ENCODE measurements around the gene CRAT. TPM values are rescaled to one million over a fixed set of nuclear protein-coding genes. Genes with fewer than 3 reads are reported as not detected.

The CRAT gene
- total RNA-seq, 2 experiments from 2014 or later, result 1.8 to 6.5 TPM

DNA sequence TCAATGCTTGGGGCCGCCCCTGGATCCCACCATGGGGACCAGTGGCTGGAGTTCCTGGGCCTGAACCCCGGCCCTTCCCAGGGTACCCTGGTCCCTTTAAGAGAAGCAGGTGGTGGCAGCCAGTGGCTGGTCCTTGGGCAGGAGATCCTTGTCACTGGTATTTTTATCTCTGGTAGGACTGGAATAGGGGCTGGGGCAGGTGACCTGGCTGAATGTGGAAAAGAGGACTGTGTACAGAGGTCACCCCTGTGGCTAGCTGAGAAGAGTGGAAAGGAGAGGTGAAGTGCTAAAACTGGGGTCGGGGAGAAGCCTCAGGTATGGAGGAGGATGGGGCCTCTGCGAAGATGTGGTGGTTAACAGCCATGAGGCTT lies 7.0 kb downstream of the CRAT start:
- no peaks in the 10 kb centered on the region for H3K4me1 ChIP-seq (ENCODE audit: insufficient read depth, low read length, poor library complexity, severe bottlenecking)
- H3K36me3 ChIP-seq (ENCODE audit: insufficient read depth, low read length), result no peaks in the 10 kb centered on the region
- ChIA-PET CTCF (ENCODE audit: unreplicated experiment) (interaction anchor here (0.6 kb wide), 1 partner anchor 445 kb away, joined by 5 read pairs; no protein-coding TSS in a partner anchor), POLR2A (interaction anchor here (0.6 kb wide), 1 partner anchor 53 kb away, joined by 7 read pairs; no protein-coding TSS in a partner anchor)
- DNase-seq (ENCODE audit: low spot score), result no peak
- TF ChIP-seq EZH2phosphoT487 (IDR thresholded peaks at IDR 0.05; ENCODE audit: borderline replicate concordance, low read depth, low read length), result no peak
- TF ChIP-seq, protein P1, sequence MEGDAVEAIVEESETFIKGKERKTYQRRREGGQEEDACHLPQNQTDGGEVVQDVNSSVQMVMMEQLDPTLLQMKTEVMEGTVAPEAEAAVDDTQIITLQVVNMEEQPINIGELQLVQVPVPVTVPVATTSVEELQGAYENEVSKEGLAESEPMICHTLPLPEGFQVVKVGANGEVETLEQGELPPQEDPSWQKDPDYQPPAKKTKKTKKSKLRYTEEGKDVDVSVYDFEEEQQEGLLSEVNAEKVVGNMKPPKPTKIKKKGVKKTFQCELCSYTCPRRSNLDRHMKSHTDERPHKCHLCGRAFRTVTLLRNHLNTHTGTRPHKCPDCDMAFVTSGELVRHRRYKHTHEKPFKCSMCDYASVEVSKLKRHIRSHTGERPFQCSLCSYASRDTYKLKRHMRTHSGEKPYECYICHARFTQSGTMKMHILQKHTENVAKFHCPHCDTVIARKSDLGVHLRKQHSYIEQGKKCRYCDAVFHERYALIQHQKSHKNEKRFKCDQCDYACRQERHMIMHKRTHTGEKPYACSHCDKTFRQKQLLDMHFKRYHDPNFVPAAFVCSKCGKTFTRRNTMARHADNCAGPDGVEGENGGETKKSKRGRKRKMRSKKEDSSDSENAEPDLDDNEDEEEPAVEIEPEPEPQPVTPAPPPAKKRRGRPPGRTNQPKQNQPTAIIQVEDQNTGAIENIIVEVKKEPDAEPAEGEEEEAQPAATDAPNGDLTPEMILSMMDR (conservative IDR thresholded peaks at IDR 0.05; ENCODE audit: low read length), result no peak
- BruUV-seq (replicated peaks), result no TSS peak
- no peak overlapping the region for H3K4me2 ChIP-seq (ENCODE audit: low read length)
- intact Hi-C loops (cut with micrococcal nuclease; ENCODE audit: unreplicated experiment), result no loop called here
- no peak overlapping the region for H3K27ac ChIP-seq (ENCODE audit: low read depth, low read length, poor library complexity, severe bottlenecking)
- H3K9me2 ChIP-seq (ENCODE audit: insufficient read depth, low read length), result no peaks in the 10 kb centered on the region
- no peak overlapping the region for H3K4me3 ChIP-seq (ENCODE audit: low read depth, low read length, poor library complexity, severe bottlenecking)
- no peaks in the 10 kb centered on the region for H4K20me1 ChIP-seq (ENCODE audit: insufficient read depth, low read length)
- H3K9me3 ChIP-seq (ENCODE audit: low read length), result no peaks in the 10 kb centered on the region
- H3K79me2 ChIP-seq (ENCODE audit: insufficient read depth, low read depth, low read length), result no peaks in the 10 kb centered on the region
- H2AFZ ChIP-seq (ENCODE audit: low read length), result no peak overlapping the region

DNA sequence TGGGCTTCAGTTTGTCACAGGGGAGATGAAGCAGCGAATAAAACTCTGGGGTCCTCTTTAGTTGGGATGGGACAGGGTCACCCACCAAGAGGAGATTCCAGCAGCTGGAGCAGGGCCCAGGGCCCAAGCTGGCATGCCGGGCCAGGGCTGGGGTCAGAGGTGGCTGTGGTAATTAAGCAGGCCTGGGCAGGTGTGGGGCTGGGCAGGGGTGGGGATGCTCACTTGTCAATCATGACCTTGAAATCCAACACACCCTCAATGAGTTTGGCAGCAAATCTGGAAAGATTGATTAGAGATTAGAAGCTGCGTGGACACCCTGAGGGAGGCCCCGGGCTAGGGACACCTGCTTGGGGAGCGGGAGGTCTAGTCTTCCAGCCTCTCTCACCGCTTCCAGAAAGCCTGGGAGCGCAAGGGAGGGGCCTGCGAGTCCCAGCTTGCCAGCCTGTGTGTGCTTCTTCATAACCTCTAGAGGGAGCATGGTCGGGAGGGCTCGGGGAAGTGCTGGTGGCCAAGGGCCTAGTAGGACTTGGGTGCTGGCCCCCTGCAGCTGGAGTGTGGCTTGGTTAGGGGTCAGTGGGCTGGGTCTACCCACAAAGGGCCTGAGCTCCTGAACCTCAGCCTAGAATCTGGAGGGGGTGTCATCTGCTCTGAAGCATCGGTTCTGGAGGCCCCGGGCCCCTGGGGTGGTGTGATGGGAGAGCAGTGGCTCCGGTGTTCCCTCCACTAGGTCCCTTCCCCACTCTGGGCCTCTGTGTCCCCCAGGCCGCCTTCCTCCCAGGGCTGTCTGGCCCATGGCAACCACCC lies 7.6 kb downstream of the CRAT start:
- BruUV-seq (replicated peaks), result no TSS peak
- H4K20me1 ChIP-seq (ENCODE audit: insufficient read depth, low read length), result no peaks in the 10 kb centered on the region
- TF ChIP-seq EZH2phosphoT487 (IDR thresholded peaks at IDR 0.05; ENCODE audit: borderline replicate concordance, low read depth, low read length), result no peak
- TF ChIP-seq, protein P1 (conservative IDR thresholded peaks at IDR 0.05; ENCODE audit: low read length), result peak; percentile 76
- H3K9me3 ChIP-seq (ENCODE audit: low read length), result no peaks in the 10 kb centered on the region
- ChIA-PET CTCF (ENCODE audit: unreplicated experiment) (interaction anchor here (0.5 to 0.6 kb wide), 2 partner anchors 38 to 444 kb away, joined by 3 to 5 read pairs; no protein-coding TSS in a partner anchor), POLR2A (no interaction called here)
- no peaks in the 10 kb centered on the region for H3K79me2 ChIP-seq (ENCODE audit: insufficient read depth, low read depth, low read length)
- H3K4me1 ChIP-seq (ENCODE audit: insufficient read depth, low read length, poor library complexity, severe bottlenecking), result no peaks in the 10 kb centered on the region
- no peaks in the 10 kb centered on the region for H3K9me2 ChIP-seq (ENCODE audit: insufficient read depth, low read length)
- DNase-seq (ENCODE audit: low spot score), result peak; percentile 63
- no peak overlapping the region for H3K27ac ChIP-seq (ENCODE audit: low read depth, low read length, poor library complexity, severe bottlenecking)
- H3K4me2 ChIP-seq (ENCODE audit: low read length), result no peak overlapping the region
- H3K36me3 ChIP-seq (ENCODE audit: insufficient read depth, low read length), result no peaks in the 10 kb centered on the region
- intact Hi-C loops (cut with micrococcal nuclease; ENCODE audit: unreplicated experiment), result no loop called here
- no peak overlapping the region for H3K4me3 ChIP-seq (ENCODE audit: low read depth, low read length, poor library complexity, severe bottlenecking)
- H2AFZ ChIP-seq (ENCODE audit: low read length), result no peak overlapping the region

DNA sequence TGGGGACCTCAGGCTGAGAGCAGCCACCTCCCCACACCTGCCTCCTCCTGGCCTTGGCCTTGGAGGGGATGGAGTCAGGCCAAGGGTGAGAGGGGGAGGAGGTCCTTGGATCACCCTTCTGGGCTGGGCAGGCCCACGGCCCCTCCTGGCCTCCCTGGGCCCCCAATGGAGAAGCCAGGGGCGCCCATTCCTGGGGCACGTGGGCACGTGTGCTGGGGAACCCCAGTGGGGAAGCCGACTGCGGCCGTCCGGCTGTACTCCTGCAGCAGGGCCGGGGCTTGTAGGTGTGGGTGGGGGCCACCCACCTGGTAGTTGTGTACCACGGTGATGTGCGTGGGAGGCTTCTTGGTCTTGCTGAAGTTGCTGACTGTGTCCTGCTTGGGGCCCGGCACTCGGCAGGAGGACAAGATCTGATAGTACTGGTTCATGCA lies 8.5 kb downstream of the CRAT start:
- no peak for DNase-seq (ENCODE audit: low spot score)
- Histone ChIP-seq H4K20me1 (ENCODE audit: insufficient read depth, low read length) (no peaks in the 10 kb centered on the region), H3K9me3 (ENCODE audit: low read length) (no peaks in the 10 kb centered on the region), H2AFZ (ENCODE audit: low read length) (no peak overlapping the region), H3K4me2 (ENCODE audit: low read length) (no peak overlapping the region), H3K36me3 (ENCODE audit: insufficient read depth, low read length) (no peaks in the 10 kb centered on the region), H3K9me2 (ENCODE audit: insufficient read depth, low read length) (no peaks in the 10 kb centered on the region), H3K4me1 (ENCODE audit: insufficient read depth, low read length, poor library complexity, severe bottlenecking) (no peaks in the 10 kb centered on the region), H3K79me2 (ENCODE audit: insufficient read depth, low read depth, low read length) (no peaks in the 10 kb centered on the region), H3K4me3 (ENCODE audit: low read depth, low read length, poor library complexity, severe bottlenecking) (no peak overlapping the region), H3K27ac (ENCODE audit: low read depth, low read length, poor library complexity, severe bottlenecking) (no peak overlapping the region)
- no TSS peak for BruUV-seq (replicated peaks)
- ChIA-PET POLR2A (no interaction called here), CTCF (ENCODE audit: unreplicated experiment) (no interaction called here)
- no peak for TF ChIP-seq EZH2phosphoT487 (IDR thresholded peaks at IDR 0.05; ENCODE audit: borderline replicate concordance, low read depth, low read length)
- TF ChIP-seq, protein P1 (conservative IDR thresholded peaks at IDR 0.05; ENCODE audit: low read length), result no peak
- intact Hi-C loops (cut with micrococcal nuclease; ENCODE audit: unreplicated experiment), result no loop called here

Data from OCI-LY7 (cell line).